SHP77 treated with DMSO at 0.1 percent for 48 hours (cell line): ENCODE results near the gene VPS13D.
"Not testable (repeated sequence)": the region's sequence is repeated elsewhere in the genome, so short reads cannot be mapped to it uniquely, and the experiment has no call there.

Experiments used
- DNase-seq: peaks from one replicate; lab custom pipeline; 2025; lab: John Stamatoyannopoulos, UW

The VPS13D gene

GRCh38 chr1:12369258-12369657 is 139.4 kb downstream of the VPS13D start:
- DNase-seq, result no peak

- DNase-seq, result no peak
Measured at GRCh38 chr1:12370333-12370975, 140.6 kb downstream of the VPS13D start.

- no peak for DNase-seq
Measured at GRCh38 chr1:12371053-12371452, 141.2 kb downstream of the VPS13D start.

GRCh38 chr1:12372180-12372579 is 142.3 kb downstream of the VPS13D start:
- no peak for DNase-seq

DNA sequence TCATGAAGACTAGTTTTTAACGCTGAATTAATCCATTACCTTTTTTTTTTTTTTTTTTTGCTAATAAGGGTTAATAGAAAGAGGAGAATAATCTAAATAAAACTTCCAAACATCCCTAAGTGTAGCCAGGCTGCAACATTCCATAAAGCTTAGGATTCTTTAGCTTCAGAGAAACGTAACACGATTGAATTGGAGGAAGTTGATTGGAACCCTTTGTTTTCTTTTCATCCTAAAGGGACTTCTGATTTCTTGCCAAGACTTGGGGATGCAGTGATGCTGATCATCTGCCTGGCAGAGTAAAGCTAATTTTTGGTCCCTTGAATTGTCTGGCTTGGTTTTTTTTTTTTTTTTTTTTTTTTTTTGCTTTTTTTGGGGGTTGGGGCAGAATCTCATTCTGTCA is 142.9 kb downstream of the VPS13D start:
- no peak for DNase-seq

- DNase-seq, result no peak
Measured at GRCh38 chr1:12375133-12375829, 145.5 kb downstream of the VPS13D start.

- DNase-seq, result no peak
Measured at GRCh38 chr1:12376236-12377045, 146.6 kb downstream of the VPS13D start.

DNA sequence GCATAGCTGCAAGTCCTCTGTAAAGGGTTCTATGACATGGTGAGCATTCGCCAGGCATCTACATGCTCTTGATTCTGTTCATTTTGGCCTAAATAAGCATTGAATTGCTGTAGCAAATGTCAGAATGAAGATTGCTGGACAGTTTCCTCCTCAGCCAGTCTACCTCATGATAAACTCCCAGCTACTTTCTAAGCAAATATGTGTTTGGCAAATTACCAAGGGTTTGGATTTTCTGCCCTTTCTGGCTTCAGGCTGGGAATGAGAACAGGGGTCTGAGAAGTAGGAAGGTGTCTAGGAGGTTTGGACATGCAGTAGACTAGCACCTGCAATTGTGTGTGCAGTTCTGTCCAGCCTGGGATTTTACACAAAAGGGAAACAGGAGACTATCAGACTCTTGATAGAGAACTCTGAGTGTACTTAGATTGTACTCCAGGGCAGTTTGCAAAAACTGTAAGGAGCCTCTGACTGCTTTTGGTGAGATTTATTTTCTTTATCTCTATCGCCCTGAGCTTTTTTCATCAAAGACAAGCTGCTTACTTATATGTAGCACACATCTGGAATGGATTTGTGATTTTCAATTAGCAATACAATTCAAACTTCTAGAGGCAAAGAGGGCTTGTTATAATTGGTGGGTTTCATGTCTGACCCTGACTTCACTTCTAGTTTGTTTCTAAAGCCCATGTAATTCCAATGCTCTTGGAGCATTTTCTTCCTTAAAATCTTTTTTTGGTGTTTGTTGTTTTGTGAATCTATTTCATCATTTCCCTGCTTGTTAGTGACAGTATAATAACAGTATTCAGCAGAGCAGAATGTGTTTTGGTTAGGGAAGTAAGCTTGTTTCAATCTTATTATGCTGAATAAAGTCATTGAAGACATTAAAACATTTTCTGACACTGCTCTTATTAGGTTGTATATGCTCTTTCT is 150.8 kb downstream of the VPS13D start:
- no peak for DNase-seq

DNA sequence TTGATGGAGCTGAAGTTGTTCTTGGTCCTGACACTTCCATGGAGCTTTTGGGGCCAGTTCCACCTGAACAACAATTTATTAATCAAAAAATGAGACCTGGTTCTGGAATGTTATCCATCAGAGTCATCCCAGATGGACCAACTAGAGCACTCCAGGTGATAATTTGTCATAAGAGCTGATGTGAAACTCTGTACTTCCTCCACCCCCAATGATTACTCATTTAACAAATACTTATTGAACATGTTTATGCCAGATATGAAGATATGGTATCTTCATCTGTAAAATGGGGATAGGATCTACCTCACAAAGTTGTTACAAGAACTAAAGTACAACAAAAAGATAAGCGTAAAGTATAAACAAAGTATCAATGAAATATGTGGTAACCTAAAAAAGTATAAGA is 153.2 kb downstream of the VPS13D start:
- DNase-seq, result no peak

DNA sequence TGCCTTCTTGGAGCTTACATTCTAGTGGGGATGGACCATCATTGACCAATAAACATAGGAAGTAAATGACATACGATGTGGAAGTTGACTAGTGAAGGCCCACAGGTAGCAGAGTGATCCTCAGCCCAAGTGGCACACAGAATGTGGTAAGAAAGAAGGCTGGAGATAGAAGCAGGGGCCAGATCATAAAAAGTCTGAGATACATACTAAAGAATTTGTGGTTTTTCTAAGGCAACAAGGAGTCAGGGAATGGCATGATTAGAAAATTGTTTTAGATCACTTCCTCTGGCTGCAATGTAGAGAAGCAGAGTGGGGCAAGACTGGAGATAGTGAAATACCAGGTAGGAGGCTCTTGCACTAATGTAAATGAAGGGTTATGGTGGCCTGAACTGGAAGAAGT is 154.0 kb downstream of the VPS13D start:
- DNase-seq, result no peak

DNA sequence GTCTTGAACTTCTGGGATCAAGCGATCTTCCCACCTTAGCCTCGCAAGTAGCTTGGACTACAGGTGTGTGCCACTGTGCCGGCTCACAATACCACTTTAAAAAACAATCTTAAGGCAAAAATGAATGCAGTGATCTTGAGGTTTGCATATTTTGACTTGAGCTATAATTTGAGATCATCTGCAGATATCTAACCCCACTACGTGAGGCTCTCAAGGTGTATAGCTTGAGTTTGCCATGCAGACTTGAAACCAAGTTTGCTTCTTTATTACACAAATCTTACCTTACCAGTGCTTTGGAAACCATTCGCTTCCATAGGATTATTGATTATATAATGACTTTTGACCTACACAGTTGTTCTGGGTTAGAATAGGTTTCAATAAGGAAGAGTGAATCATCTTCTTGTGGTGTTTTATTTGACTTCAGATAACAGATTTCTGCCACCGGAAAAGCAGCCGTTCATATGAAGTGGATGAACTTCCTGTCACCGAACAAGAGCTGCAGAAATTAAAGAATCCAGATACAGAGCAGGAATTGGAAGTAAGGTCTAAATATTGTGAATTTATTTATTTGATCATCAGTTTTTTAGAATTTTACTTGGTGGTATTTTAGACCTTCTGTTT is 155.1 kb downstream of the VPS13D start:
- no peak for DNase-seq

GRCh38 chr1:12386130-12386529 is 156.3 kb downstream of the VPS13D start:
- no peak for DNase-seq

DNA sequence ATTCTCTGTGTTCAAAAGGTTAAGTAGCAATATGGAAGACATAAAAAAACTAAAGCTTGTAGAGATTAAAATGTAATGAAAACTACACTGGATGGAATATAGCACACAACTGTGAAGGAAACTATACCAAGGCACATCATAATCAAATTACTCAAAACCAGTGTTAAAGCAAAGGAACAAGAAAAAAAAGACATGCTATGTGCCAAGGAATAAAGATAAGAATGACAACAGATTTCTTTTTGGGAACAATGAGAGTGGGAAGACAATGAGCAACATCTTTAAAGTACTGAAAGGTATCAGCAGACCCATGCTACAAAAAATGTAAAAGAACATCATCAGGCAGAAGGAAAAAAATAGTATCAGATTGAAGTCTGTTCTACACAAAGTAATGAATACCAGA is 157.8 kb downstream of the VPS13D start:
- no peak for DNase-seq

GRCh38 chr1:12390296-12390695 is 160.5 kb downstream of the VPS13D start:
- not testable (repeated sequence) for DNase-seq

- DNase-seq, result no peak
Measured at GRCh38 chr1:12397462-12398450, 167.9 kb downstream of the VPS13D start.

- DNase-seq, result no peak
Measured at GRCh38 chr1:12398479-12398878, 168.6 kb downstream of the VPS13D start.

GRCh38 chr1:12400027-12400693 is 170.3 kb downstream of the VPS13D start:
- no peak for DNase-seq

GRCh38 chr1:12402159-12402673 is 172.4 kb downstream of the VPS13D start:
- no peak for DNase-seq

DNA sequence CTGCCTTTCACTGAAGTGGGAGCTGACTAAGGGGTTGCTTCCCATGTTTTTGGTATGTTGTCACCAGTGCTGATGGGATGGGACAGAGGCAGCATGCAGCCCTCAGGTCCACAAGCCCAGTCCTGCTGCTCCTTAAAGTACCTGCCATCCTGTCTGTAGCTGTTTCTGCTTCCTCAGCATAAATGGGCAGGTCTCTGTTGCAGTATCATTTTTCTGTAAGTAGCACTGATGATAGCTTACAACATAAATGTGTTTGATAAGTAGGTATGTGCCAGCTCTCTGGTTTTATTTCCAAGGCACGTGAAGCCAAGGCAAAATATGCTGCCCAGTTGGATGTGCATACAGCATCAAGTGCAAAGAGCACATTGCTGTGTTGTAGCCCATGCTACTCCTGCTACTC is 173.0 kb downstream of the VPS13D start:
- no peak for DNase-seq
